RPMI7951 (cell line): ENCODE measurements around the gene MYOM3. TPM values are rescaled to one million over a fixed set of nuclear protein-coding genes. Genes with fewer than 3 reads are reported as not detected.

Experiments
- DNase-seq: peaks from one replicate; pipeline ENCODE4 v3.0.0-alpha.2; 2012; ENCODE audit warnings: low read depth
- total RNA-seq: library from RNA; depleted of rRNA; stranded (reverse); fragments of >200 nt; shearing (Covaris generic); gene quantifications from 2 replicates; pipeline ENCODE4 v1.2.3, GENCODE V29; 2014

Gene MYOM3
- total RNA-seq, 1 experiment from 2014 or later: 0.12 TPM

GRCh38 chr1:24114753-24115152, 2.8 kb upstream of the MYOM3 start:
- DNase-seq: no peak

- no peak for DNase-seq
Measured at GRCh38 chr1:24113641-24114033, 1.7 kb upstream of the MYOM3 start.

- DNase-seq: no peak
Measured at GRCh38 chr1:24111262-24111995, 506 bp downstream of the MYOM3 start.

- no peak for DNase-seq
Measured at GRCh38 chr1:24110642-24111261, 1.2 kb downstream of the MYOM3 start.

GRCh38 chr1:24109686-24110475, 2.1 kb downstream of the MYOM3 start:
- no peak for DNase-seq

GRCh38 chr1:24109166-24109483, 2.8 kb downstream of the MYOM3 start:
- no peak for DNase-seq

GRCh38 chr1:24108334-24109165, 3.4 kb downstream of the MYOM3 start:
- peak; percentile 88 for DNase-seq

- DNase-seq: peak; percentile 47
Measured at GRCh38 chr1:24107462-24108138, 4.3 kb downstream of the MYOM3 start.

GRCh38 chr1:24105368-24106160, 6.4 kb downstream of the MYOM3 start:
- no peak for DNase-seq

GRCh38 chr1:24104854-24105253, 7.1 kb downstream of the MYOM3 start:
- no peak for DNase-seq

- DNase-seq: no peak
Measured at GRCh38 chr1:24103879-24104278, 8.1 kb downstream of the MYOM3 start.

- DNase-seq: no peak
Measured at GRCh38 chr1:24103408-24103807, 8.5 kb downstream of the MYOM3 start.

GRCh38 chr1:24102961-24103360, 9.0 kb downstream of the MYOM3 start:
- no peak for DNase-seq

GRCh38 chr1:24101796-24102586, 9.9 kb downstream of the MYOM3 start:
- no peak for DNase-seq

GRCh38 chr1:24100945-24101737, 10.8 kb downstream of the MYOM3 start:
- DNase-seq: no peak

GRCh38 chr1:24098943-24099638, 12.8 kb downstream of the MYOM3 start:
- no peak for DNase-seq

GRCh38 chr1:24098102-24098501, 13.8 kb downstream of the MYOM3 start:
- no peak for DNase-seq

- DNase-seq: no peak
Measured at GRCh38 chr1:24097663-24098062, 14.3 kb downstream of the MYOM3 start.
